G401 (cell line): ENCODE results near the gene TRAK1. TPM values are rescaled to one million over a fixed set of nuclear protein-coding genes. Genes with fewer than 3 reads are reported as not detected.

Experiments used
- DNase-seq: peaks from one replicate; pipeline ENCODE4 v3.0.0-alpha.2; 2015; ENCODE audit warnings: low spot score
- in situ Hi-C: cut with HindIII; loops from 2 replicates; pipeline ENCODE4 v1.10.0; 2016; ENCODE audit warnings: low sequenced_read_pairs, mixed read lengths
- total RNA-seq: library from RNA; depleted of rRNA; stranded (reverse); fragments of >200 nt; shearing (Covaris generic); gene quantifications from 2 replicates; pipeline ENCODE4 v1.2.3, GENCODE V29; 2014; rRNA removed

Gene TRAK1
- total RNA-seq, 1 experiment from 2014 or later = 17.6 TPM

GRCh38 chr3:42256135-42256819 is 165.1 kb downstream of the TRAK1 start:
- DNase-seq = no peak

GRCh38 chr3:42257007-42257406 is 165.8 kb downstream of the TRAK1 start:
- in situ Hi-C loops = no loop called here
- DNase-seq = no peak

More at GRCh38 chr3:42256135-42256819, 165.1 kb downstream of the TRAK1 start:
- in situ Hi-C loops = no loop called here

GRCh38 chr3:42262525-42262924 is 171.4 kb downstream of the TRAK1 start:
- in situ Hi-C loops = no loop called here
- DNase-seq = no peak

- DNase-seq = no peak
Measured at GRCh38 chr3:42263354-42264346, 172.5 kb downstream of the TRAK1 start.

GRCh38 chr3:42264399-42265058 is 173.4 kb downstream of the TRAK1 start:
- DNase-seq = peak; percentile 10
- in situ Hi-C loops = no loop called here

More at GRCh38 chr3:42263354-42264346, 172.5 kb downstream of the TRAK1 start:
- in situ Hi-C loops = no loop called here

GRCh38 chr3:42265059-42265991 is 174.2 kb downstream of the TRAK1 start:
- in situ Hi-C loops = no loop called here
- no peak for DNase-seq

- DNase-seq = no peak
- in situ Hi-C loops = no loop called here
Measured at GRCh38 chr3:42266085-42266484, 174.9 kb downstream of the TRAK1 start, which contains the start of gene CCK. Gene CCK (minus strand): TSS chr3:42266185. CDS start chr3:42263630, 2,555 bp downstream.

- in situ Hi-C loops = no loop called here
- no peak for DNase-seq
Measured at GRCh38 chr3:42267878-42268277, 176.7 kb downstream of the TRAK1 start.

GRCh38 chr3:42269647-42270046 is 178.5 kb downstream of the TRAK1 start:
- DNase-seq = no peak
- in situ Hi-C loops = no loop called here

GRCh38 chr3:42270561-42270960 is 179.4 kb downstream of the TRAK1 start:
- in situ Hi-C loops = no loop called here
- DNase-seq = no peak

- in situ Hi-C loops = no loop called here
- DNase-seq = no peak
Measured at GRCh38 chr3:42271786-42272185, 180.6 kb downstream of the TRAK1 start.

- no peak for DNase-seq
- in situ Hi-C loops = no loop called here
Measured at GRCh38 chr3:42273361-42273760, 182.2 kb downstream of the TRAK1 start.

- in situ Hi-C loops = no loop called here
- no peak for DNase-seq
Measured at GRCh38 chr3:42274266-42274665, 183.1 kb downstream of the TRAK1 start.

- in situ Hi-C loops = no loop called here
- DNase-seq = no peak
Measured at GRCh38 chr3:42275217-42275616, 184.1 kb downstream of the TRAK1 start.

Other genes with a start within 250 kb of the TRAK1 start
- gene ULK4, start 129.3 kb upstream of the TRAK1 start, total RNA-seq = 6.6 and 25.4 TPM in 2 replicates
- gene CCK, start 174.8 kb downstream of the TRAK1 start, total RNA-seq = not detected in 2 replicates